OCI-LY3 (cell line): Measurements from ENCODE around the gene DAZAP1.

Experiments
- CTCF ChIP-seq: fragments of 200-600, 300-600 bp; sonication (generic); IDR thresholded peaks from 2 replicates; pipeline ENCODE4 v1.5.1; 2014; ENCODE audit warnings: antibody characterized with exemption, low read length, low read depth
- EZH2phosphoT487 ChIP-seq: fragments of 200-600 bp; shearing (Covaris generic); IDR thresholded peaks from 2 replicates; pipeline ENCODE4 v1.6.1; 2018; ENCODE audit warnings: antibody characterized with exemption, mixed run types, low read depth

GRCh38 chr19:1459479-1459878, 52.1 kb downstream of the DAZAP1 start:
- TF ChIP-seq CTCF (no peak), EZH2phosphoT487 (no peak)
